AML-193 (cell line): Measurements from ENCODE around the gene RAET1E.
"Not testable (repeated sequence)": the region's sequence is repeated elsewhere in the genome, so short reads cannot be mapped to it uniquely, and the experiment has no call there.

Experiments
- DNase-seq, 2 experiments: peaks; one replicate each; lab custom pipeline; 2025; lab: John Stamatoyannopoulos, UW

RAET1E gene

DNA sequence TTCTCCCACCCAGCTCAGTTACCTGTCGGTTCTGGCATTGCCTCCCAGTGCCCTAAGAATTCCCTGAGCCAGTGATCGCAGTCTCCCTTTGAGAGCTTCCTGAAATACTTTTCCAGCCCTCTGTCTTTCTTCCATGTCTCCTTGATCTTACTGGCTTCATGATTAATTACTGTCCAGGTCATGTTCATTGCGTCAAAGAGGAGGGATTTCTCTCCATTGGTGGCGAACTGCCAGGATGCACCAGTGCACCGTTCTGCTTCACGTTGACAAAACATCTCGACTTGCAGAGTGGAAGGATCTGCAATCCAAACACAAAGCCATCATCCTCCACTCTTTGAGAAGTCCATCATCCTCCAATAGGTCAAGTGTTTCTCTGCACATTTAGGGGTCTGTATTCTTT is 8.6 kb downstream of the RAET1E start:
- no peak for DNase-seq

DNA sequence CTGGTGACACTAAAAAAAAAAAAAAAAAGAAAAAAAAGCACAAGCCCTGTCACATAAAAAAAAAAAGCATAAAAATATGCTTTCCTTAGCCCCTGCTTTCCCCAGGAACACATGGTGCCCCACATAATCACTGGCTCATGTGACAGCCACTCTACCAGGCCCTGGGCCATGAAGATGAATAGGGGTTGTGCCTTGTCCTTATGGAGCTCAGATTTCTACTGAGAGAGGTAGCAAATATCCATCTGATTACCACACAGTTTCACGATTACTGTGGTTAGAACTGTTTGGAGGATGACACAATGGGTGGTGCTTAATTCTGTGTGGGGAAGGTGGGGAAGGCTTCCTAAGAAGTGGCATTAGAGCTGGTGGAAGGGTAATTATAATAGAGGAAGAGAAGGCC is 9.3 kb downstream of the RAET1E start:
- DNase-seq: no peak

DNA sequence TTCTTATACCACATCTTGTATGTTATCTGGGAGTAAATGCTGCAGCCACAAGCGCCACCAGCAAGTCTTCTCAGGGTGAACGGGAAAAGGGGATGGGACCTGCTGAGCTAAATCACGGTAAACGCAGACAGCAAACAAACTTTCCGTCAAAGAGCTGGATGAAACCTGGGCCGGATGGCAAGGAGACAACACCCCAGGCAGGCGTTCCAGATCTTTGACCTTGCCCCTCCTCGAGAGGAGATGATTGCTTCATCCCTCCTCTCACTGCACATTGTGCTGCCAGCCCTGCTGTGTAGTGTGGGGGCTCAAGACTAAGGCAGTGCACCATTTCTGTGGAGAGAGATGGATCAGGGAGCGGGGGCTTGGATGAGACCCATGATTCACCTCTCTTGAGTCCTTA is 9.8 kb downstream of the RAET1E start:
- no peak for DNase-seq

DNA sequence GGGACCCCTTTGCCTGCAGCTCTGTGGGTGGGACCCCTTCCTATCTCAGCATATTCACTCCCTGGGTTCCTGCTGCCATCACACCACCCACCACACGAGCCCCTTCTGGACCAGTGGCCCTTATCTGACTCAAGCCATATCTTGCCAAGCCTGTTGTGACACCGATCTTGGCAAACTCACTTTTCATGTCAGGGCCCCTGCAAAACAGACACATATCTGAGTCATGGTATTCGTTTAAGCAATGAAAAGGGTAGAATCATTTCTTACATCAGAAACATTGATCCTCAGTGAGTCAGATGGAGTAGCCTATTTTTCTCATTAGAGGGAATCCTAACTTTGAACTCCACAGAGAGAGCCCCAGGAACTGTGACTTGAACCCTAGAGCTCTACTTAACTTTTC is 10.6 kb downstream of the RAET1E start:
- no peak for DNase-seq

DNA sequence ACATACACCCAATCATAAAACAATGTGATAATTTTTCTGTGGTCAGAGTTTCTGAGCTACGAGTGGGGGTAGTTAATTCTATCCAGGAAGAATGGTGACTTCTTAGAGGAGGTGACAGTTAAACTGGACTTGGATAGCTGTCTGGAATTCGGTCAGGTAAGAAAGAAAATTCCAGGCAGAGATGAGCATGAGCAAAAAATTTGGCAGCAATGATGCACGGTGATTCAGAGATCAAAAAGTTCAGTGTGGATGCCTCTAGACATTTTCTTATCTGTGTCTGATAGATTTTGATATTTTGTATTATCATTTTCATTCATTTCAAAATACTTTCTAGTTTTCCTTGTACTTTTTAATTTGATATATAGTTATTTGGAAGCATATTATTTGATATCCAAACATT is 12.0 kb downstream of the RAET1E start:
- no peak for DNase-seq

DNA sequence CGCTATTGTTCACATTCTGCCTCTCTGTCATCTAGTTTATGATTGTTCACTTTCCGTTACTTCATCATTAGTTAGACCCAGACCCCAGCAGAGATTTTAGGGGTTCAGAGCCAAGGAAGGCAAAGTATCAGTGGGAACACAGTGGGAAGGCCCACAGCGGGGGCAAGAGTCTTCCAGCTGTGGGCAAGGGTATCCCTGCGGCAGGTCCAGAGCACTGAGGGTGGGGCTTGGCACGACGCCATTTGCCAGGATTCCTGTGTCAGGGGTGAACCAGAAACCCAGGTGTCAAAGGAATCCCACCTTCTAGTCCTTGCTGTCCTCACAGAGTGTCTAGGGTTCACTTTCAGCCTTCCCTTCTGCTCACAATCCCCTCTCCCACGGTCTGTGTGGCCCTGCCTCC is 13.3 kb downstream of the RAET1E start:
- no peak for DNase-seq

DNA sequence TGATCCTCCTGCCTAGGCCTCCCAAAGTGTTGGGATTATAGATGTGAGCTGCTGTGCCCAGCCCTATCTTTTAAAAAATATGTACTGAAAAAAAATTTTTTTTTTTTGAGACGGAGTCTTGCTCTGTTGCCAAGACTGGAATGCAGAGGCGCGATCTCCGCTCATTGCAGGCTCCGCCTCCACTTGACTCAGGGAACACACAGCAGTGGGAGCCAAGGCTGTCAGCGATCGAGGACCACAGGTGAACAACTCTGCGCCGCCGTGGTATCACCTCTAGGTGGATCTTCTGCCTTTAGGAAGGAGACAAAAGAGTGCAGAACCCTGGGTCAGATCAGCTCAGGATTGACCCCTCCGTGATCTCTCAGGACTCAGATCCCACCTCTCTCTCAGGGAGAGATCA is 13.7 kb downstream of the RAET1E start:
- DNase-seq: no peak

DNA sequence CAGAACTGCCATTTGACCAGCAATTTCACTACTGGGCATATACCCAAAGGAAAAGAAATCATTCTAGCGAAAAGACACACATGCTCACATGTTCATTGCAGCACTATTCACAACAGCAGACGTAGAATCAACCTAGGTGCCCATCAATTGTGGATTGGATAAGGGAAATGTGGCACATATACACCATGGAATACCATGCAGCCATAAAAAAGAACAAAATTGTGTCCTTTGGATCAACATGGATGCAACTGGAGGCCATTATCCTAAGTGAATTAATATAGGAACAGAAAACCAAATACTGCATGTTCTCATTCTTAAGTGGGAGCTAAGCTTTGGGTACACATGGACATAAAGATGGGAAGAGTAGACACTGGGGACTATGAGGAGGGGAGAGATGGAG is 16.1 kb downstream of the RAET1E start:
- DNase-seq: no peak

DNA sequence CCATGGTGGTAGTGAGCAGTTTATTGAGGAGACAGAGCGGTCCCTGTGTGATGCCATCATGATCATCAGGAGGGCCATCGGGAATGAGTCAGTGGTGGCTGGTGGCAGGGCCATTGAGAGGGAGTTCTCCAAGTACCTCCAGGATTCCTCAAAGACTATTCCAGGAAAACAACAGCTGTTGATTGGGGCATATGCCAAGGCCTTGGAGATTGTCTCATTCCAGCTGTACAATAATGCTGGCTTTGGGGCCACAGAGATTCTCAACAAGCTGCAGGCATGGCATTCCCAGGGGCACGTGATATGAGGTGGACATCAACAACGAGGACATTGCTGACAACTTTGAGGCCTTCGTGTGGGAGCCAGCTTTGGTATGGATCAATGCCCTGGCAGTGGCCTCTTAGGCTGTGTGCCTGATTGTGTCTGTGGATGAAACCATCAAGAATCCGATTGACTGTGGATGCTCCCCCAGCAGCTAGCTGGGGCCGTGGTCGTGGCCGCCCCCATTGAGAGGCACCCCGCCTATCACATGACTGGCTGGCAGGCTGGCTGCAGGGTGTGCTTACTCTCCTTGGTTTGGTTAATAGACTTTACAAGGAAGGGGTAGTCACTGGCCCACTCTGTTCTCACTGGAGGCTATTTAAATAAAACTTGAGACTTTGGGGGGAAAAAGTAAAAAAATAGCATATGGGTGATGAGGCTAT is 16.7 kb downstream of the RAET1E start:
- no peak for DNase-seq

DNA sequence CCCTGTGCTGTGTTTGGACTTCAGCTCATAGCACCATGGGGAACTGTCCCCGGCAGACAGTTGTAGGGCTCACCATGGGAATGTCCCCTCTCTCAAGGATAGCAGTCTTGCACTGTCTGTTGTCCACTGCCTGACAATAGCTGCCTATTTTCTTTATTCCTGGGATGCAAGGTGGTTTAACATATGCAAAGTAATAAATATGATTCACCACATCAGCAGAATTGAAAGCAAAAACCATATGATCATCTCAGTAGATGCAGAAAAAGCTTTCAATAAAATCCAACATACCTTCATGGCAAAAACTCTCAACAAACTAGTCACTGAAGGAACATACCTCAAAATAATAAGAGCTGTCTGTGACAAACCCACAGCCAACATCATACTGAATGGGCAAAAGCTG is 20.3 kb downstream of the RAET1E start:
- DNase-seq: no peak

DNA sequence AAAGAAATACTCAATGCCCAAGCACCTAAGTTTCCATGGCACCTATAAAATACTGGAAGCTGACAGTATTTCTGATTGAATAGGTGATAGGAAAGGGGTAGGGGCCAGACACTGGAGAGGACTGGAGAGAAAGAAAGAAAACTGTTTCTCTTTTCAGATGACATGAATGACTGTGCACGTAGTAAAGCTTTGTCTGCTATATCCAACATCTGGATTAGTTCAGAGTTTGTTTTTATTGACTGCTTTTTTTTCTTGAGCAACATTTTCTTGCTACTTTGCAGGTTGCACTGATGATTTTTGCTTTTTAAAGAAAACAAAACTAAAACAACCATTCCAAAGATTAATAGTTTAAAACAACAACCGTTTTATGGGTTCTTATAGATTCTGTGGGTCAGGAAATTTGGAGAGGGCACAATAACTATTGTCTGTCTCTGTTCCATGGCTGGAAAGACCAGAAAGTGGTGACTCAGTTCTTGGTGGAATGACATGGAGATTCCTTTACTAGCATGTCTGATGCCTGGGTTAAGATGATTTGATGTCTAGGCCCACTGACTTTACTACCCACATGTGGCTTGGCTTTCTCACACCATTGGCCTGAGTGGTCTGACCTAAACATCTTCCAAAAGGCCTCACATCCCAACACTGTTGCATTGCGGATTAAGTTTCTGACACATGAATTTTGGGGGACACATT is 21.5 kb downstream of the RAET1E start:
- no peak for DNase-seq

DNA sequence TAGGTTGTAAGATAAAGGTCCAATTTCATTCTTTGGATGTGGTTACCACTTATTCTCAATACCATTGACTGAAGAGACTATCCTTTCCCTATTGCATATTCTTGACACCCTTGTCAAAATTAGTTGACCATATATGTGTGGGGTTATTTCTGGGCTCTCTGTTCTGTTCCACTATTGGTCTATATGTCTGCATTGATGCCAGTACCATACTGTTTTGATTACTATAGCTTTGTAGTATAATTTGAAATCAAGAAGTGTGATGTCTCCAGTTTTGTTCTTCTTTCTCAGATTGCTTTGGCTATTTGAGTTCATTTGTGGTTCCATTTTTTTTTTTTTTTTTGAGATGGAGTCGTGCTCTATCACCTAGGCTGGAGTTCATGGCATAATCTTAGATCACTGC is 25.7 kb downstream of the RAET1E start:
- no peak for DNase-seq

DNA sequence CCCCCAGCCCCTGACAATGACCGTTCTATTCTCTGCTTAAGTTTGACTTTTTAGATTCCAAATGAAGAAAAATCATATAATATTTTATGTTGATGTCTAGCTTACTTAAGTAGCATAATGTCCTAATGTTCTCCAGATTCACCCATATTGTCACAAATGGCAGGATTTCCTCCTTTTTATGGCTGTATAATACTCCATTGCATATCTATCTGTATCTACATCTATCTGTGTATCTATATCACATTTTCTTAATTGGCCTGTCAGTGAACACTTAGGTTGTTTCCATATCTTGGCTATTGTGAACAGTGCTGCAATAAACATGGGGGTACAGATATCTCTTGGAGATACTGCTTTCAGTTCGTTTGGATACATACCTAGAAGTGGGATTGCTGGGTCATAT is 26.7 kb downstream of the RAET1E start:
- DNase-seq: no peak

DNA sequence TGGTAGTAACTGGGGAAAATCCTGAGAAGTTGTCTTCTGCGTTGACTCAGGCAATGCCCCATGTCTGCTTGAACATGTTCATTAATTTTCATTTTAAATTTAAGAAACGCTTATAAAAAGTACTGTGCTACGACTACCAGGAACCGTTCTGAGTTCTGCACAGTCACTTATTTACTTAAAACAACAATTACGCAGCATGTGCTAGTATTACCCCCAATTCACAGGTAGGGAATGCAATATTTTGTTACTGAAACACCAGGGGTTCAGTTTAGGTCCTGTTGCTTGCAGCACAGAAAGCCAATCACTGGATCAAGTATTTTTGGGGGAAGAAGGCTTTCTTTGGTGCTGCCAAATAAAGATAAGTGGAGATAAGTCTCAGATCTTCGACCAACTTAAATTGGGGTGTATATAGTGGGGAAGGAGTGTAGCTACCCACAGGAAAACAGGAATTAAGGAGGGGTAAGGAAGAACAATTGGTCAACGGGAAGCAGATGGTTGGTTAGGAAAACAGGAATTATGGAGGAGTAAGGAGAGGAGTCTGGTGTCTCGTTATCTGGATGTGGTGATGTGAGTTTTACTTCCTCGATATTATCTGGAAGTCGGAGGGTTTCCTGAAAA is 28.5 kb downstream of the RAET1E start:
- no peak for DNase-seq

DNA sequence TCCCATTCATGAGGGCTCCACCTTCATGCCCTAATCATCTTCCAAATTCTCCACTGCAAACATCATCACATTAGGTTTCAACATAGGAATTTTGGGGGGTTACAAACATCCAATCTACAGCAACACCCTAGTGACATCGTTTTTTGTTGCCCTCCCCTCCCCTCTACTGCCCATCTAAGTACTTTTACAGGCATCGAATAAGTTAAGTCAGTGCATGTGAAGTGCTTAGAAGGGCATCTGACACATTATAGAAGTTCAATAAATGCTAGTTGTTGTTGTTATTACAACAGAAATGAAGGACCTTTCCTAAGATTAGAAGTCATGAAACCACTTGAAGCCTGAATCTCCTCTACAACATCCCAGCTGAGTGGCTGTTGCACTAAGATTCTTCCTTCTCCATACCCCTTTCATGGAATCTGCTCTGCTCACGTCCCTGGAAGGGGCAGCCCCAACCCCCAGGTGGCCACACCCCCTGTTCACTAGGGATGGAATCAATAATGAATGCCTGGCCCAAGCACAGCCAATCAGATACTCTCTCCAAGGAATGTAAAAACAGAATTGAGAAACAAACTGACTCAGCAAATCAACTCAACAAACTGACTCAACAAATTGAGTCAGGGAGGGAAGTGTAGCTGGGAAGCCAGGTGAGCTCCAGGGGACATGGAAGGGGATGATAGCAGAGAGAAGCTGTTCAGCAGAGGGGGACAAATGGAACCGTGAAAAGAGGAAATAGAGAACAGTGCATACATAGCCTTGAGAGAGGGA is 29.9 kb downstream of the RAET1E start:
- no peak for DNase-seq

DNA sequence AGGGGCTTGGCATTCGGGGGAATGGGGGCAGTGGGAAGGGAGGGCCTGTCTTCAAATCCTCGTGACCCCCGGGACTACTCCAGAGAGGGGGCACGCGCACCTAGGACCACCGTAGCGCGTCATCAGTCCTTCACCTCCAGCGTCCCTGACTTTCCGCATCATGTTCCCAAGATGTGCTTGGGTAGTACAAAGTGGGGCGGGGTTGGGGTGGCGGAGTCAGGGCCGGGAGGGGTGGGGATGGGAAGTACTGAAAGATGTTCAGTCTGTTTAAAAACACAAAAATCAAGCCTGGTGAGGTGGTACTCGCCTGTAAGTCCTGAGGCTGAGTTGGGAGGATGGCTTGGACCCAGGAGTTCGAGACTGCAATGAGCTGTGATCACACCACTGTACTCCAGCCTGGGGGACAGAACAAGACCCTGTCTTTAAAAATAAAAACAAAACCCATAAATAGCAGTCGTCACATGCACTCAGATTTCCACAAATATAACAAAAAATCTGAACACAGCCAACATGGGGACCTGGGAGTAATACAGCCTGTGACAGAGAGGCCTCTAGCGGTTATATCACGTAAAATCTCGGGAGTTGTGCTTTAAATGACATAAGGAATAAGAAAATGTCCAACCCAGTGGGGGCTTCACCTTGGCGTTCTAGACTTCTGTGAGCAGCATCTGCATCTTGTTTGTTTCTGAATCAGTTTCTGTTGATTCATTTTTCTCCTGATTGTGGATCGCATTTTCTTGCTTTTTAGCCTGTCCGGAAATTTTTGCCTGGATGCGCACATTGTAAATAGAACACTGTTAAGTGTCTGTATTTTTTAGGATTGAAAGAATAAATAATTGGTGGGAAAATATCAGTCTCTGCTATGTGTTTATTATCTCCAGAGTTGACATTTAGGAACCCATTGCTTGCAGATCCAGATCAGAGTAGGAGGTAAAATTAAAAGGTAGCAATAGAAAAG is 33.1 kb downstream of the RAET1E start:
- peak; percentile 73 to 85 for DNase-seq

DNA sequence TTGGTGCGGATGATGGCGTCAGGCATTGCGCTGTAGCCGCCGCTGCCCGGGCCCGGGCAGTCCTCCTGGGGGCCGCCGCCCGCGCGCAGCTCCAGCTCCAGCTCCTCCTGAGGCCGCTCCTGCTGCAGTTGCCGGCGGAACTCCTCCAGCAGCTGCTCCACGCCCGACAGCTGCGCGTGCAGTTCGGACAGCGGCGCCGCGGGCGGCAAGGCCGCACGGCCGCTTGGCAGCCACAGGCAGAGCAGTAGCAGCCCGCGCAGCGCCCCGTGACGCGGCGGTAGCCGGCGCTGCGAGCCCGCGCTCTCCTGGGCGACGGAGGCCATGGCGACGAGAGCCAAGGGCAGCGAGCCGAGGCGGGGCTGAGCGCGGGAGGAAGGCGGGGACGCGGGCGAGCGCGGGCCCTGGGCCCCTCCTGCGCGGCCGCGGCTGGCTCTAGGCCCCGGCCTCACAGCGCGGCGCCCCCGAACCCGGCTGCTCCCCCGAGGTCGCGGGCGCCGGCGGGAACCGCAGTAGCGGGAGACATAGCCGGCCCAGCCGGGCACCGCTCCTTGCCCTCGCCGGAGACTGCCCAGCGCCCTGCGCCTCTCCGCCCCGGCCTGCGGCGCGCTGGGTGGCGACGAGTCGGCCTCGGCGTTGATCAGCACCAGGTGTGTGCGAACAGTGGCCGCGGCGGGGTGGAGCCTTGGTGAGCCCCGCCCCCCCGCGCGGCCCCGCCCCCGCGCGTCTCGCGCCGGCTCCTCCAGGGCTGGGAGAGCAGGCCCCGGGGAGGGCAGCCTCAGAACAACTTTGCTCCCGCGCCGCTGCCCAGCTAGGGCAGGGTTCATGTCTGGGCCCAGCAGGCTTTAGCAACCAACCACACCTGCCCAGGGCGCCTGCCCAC is 34.0 kb downstream of the RAET1E start, which contains the start of gene LRP11:
LRP11 (minus strand) TSS at position 662 of the 880 bp plus-strand sequence; CDS start at position 323, 339 bp downstream.
- DNase-seq: peak; percentile 62 to 75

DNA sequence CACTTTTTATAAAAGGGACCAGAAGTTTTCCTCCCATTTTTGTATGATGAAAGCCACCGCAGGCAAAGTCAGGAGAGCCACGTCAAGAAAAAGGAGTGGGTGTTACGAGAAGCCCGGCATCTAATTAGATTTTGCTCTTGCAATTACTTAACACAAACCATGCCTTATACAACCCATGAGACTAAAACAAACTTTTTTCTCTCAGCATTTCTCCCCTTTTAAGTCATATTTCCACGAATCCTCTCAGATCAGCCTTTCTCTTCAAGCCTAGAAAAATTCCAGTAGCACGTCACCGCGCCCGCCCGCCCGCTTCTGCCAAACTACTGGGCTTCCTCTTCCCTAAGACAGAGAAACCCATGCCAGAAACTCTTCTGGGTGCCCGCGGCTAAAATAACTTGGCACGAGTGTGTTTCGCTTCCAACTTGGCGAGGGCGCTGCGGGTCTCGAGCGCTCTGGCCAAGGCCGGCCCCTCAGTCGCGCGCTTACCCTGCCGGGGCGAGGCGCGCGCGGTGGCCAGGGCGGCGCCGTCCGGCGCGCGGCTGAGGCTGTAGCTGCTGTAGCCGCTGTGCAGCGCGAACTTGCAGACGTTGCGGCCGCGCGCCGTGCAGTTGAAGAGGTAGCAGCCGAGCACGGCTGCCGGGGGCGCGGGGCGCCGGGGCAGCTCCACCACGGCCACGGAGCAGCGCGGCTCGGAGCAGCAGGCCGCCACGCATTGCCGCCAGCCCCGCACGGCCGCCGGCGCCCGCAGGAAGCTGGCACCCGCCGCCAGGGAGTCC is 34.8 kb downstream of the RAET1E start:
- peak; percentile 69 to 73 for DNase-seq

DNA sequence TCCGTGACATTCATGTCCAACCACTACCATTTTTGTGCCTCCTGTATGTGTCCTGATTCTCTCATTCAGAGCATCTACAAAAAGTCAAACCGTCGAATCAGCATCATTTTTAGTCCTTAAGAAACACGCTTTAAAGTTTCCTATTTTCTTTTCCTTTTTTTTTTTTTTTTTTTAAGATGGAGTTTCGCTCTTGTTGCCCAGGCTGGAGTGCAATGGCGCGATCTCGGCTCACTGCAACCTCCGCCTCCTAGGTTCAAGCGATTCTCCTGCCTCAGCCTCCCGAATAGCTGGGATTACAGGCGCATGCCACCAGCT is 35.5 kb downstream of the RAET1E start:
- DNase-seq: not testable (repeated sequence)
